Measurements from ENCODE around the gene RPP40. TPM values are rescaled to one million over a fixed set of nuclear protein-coding genes. Genes with fewer than 3 reads are reported as not detected.
A peak's percentile ranks its signal among the peaks of the same experiment; 100 is the strongest.

RPP40 gene
- total RNA-seq, 1 experiment from 2014 or later, result 11.6 TPM

GRCh38 chr6:4956625-4957024 is 47.2 kb downstream of the RPP40 start:
- no peaks in the 10 kb centered on the region for H3K4me1 ChIP-seq
- peaks cover 2% of the 10 kb centered on the region for H3K27me3 Mint-ChIP-seq (ENCODE audit: insufficient read depth, unreplicated experiment)
- ChIA-PET POLR2A (no interaction called here), CTCF (no interaction called here)
- H3K27ac Mint-ChIP-seq (ENCODE audit: unreplicated experiment), result no peak overlapping the region
- H3K4me3 ChIP-seq (ENCODE audit: low read depth, low read length), result no peak overlapping the region
- intact Hi-C loops (cut with micrococcal nuclease; ENCODE audit: unreplicated experiment), result loop anchor here (5.0 kb wide), 1 partner anchor 674 kb away; no protein-coding TSS in a partner anchor
- peaks cover 6% of the 10 kb centered on the region for H3K36me3 Mint-ChIP-seq (ENCODE audit: insufficient read depth, unreplicated experiment)
- TF ChIP-seq CTCF (IDR thresholded peaks at IDR 0.05; ENCODE audit: insufficient read depth in 1 of 2, low read depth in 1 of 2, low read length in 1 of 2, severe bottlenecking in 1 of 2, unreplicated experiment in 1 of 2), result no peak
- H3K9me3 ChIP-seq, result no peaks in the 10 kb centered on the region
- no peaks in the 10 kb centered on the region for H3K4me1 Mint-ChIP-seq (ENCODE audit: low read depth, unreplicated experiment)
- no TSS peak for BruUV-seq (replicated peaks)
- H3K27me3 ChIP-seq (replicated peaks; ENCODE audit: control insufficient read depth, insufficient read depth, low read length), result no peaks in the 10 kb centered on the region
- H3K9me3 Mint-ChIP-seq (ENCODE audit: unreplicated experiment), result no peaks in the 10 kb centered on the region
- no peak for DNase-seq
- H3K36me3 ChIP-seq (ENCODE audit: control insufficient read depth, insufficient read depth, low read length), result no peaks in the 10 kb centered on the region
- H3K4me3 Mint-ChIP-seq (ENCODE audit: unreplicated experiment), result no peak overlapping the region

GRCh38 chr6:4953440-4953839 is 50.4 kb downstream of the RPP40 start:
- Histone ChIP-seq H3K36me3 (ENCODE audit: control insufficient read depth, insufficient read depth, low read length) (no peaks in the 10 kb centered on the region), H3K27me3 (replicated peaks; ENCODE audit: control insufficient read depth, insufficient read depth, low read length) (no peaks in the 10 kb centered on the region), H3K9me3 (no peaks in the 10 kb centered on the region), H3K4me1 (no peaks in the 10 kb centered on the region), H3K4me3 (ENCODE audit: low read depth, low read length) (no peak overlapping the region)
- no peak for TF ChIP-seq CTCF (IDR thresholded peaks at IDR 0.05; ENCODE audit: insufficient read depth in 1 of 2, low read depth in 1 of 2, low read length in 1 of 2, severe bottlenecking in 1 of 2, unreplicated experiment in 1 of 2)
- no peak overlapping the region for H3K27ac Mint-ChIP-seq (ENCODE audit: unreplicated experiment)
- H3K4me3 Mint-ChIP-seq (ENCODE audit: unreplicated experiment), result no peak overlapping the region
- peaks cover 6% of the 10 kb centered on the region for H3K36me3 Mint-ChIP-seq (ENCODE audit: insufficient read depth, unreplicated experiment)
- ChIA-PET CTCF (no interaction called here), POLR2A (no interaction called here)
- intact Hi-C loops (cut with micrococcal nuclease; ENCODE audit: unreplicated experiment), result no loop called here
- no TSS peak for BruUV-seq (replicated peaks)
- no peak for DNase-seq
- peaks cover 6% of the 10 kb centered on the region for H3K4me1 Mint-ChIP-seq (ENCODE audit: low read depth, unreplicated experiment)
- H3K27me3 Mint-ChIP-seq (ENCODE audit: insufficient read depth, unreplicated experiment), result no peaks in the 10 kb centered on the region
- no peaks in the 10 kb centered on the region for H3K9me3 Mint-ChIP-seq (ENCODE audit: unreplicated experiment)

- no peak for TF ChIP-seq CTCF (IDR thresholded peaks at IDR 0.05; ENCODE audit: insufficient read depth in 1 of 2, low read depth in 1 of 2, low read length in 1 of 2, severe bottlenecking in 1 of 2, unreplicated experiment in 1 of 2)
- CTCF ChIA-PET, result interaction anchor here (0.8 kb wide), 1 partner anchor 52 kb away, joined by 3 read pairs; no protein-coding TSS in a partner anchor
- peak in 1 of 2 experiments; percentile 44 for DNase-seq
- POLR2A ChIA-PET, result no interaction called here
- intact Hi-C loops (cut with micrococcal nuclease; ENCODE audit: unreplicated experiment), result no loop called here
- no peaks in the 10 kb centered on the region for H3K9me3 Mint-ChIP-seq (ENCODE audit: unreplicated experiment)
- H3K27me3 Mint-ChIP-seq (ENCODE audit: insufficient read depth, unreplicated experiment), result no peaks in the 10 kb centered on the region
- H3K4me1 ChIP-seq, result no peaks in the 10 kb centered on the region
- no peaks in the 10 kb centered on the region for H3K27me3 ChIP-seq (replicated peaks; ENCODE audit: control insufficient read depth, insufficient read depth, low read length)
- H3K4me1 Mint-ChIP-seq (ENCODE audit: low read depth, unreplicated experiment), result peaks cover 6% of the 10 kb centered on the region
- H3K9me3 ChIP-seq, result no peaks in the 10 kb centered on the region
- no peak overlapping the region for H3K4me3 Mint-ChIP-seq (ENCODE audit: unreplicated experiment)
- H3K27ac Mint-ChIP-seq (ENCODE audit: unreplicated experiment), result no peak overlapping the region
- H3K36me3 ChIP-seq (ENCODE audit: control insufficient read depth, insufficient read depth, low read length), result no peaks in the 10 kb centered on the region
- H3K36me3 Mint-ChIP-seq (ENCODE audit: insufficient read depth, unreplicated experiment), result peaks cover 14% of the 10 kb centered on the region
- H3K4me3 ChIP-seq (ENCODE audit: low read depth, low read length), result no peak overlapping the region
- no TSS peak for BruUV-seq (replicated peaks)
Observed at GRCh38 chr6:4950836-4951533, 52.9 kb downstream of the RPP40 start.
